GM19467 (cell line): ENCODE measurements around the gene PYGB.

ENCODE experiments used
- ATAC-seq: cut with Tn5 transposase; IDR thresholded peaks from one replicate; pipeline ENCODE4 v1.9.1; 2021; ENCODE audit warnings: mild to moderate bottlenecking, moderate library complexity; ENCODE audit not compliant: unreplicated experiment

PYGB gene

DNA sequence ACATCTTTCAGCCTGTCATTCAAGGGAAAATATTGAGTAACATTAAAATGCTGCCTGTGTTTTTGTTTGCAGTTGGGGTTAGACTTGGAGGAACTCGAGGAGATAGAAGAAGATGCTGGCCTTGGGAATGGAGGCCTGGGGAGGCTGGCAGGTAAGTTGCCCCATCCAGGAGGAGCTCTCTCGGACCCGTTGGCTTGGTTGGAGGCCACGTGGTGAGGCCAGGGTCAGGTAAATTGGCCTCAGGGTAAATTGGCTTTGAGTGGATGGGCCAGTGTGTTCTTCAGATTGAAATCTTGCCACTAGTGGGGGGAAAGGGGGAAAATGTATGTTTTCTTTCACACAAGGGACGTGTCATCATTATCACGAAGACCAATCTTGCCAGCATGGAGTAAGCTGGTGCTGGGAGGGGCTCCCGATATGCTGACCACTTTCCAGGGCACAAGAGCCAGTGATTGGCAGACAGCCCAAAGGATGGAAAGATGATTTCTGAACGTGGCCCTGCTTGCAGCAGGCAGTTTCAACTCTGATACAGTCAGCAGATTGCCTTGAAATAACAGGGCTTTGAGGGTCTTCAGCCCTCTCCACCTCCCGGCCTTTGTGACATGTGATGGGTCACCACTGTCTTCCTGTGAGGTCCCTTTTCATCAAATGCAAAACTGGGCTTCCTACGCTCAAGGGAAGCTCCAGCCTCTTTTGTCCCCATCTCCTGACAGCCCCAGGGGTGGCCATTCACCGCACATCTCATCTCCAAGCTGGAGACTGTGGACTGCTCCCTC is 21.4 kb downstream of the PYGB start:
- no peak for ATAC-seq

DNA sequence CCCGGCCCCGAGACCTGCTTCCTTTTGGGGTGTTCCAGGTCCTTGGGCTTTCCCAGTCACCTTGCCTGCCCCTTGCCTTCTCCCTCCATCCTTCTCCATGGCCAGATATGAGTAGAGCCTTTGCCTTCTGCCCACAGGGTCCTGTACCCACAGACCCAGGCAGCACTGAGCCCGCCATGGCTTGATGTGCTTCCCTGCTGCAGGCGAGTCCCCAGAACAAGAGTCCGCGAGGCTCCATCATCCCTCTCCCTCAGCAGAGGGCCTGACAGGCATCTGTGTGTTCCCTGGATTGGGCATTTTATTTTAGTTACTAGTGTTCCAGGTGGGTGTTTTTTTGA is 21.9 kb downstream of the PYGB start:
- no peak for ATAC-seq

- no peak for ATAC-seq
Observed at GRCh38 chr20:25270829-25271251, 23.0 kb downstream of the PYGB start.

DNA sequence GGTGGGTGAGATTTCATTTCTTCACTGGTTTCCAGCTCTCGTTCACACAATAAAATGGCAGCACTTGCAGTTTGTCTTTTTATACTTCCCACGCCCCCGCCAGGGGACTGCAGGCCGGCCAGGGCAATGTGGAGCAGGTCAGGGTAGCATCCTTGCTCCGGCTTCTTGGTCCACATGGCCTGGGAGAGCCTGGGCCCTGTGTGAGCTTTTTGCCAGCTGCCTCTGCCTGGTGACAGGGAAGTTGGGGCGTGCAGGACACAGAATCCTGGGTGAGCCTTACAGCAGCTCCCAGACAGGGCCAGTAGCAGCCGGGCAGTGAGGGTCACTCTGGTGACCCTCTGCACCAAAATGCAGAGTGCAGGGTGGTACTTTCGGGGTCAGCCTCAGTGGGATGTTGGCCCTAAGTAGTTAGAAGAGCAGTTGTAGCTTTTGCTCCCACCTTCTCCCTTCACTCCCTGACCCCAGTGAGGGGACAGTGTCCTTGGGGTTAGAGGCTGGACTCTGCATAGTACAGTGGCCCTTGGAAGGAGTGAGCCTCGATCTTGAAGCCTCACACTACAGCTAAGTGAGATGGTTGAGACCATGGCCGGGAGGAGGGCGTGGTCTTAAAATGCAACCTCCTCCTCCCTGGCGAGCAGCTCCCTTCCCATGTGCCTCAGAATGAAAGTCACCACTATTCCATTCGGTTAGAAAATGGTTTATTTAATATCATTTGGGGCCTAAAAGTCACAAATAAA is 23.8 kb downstream of the PYGB start:
- ATAC-seq: no peak

DNA sequence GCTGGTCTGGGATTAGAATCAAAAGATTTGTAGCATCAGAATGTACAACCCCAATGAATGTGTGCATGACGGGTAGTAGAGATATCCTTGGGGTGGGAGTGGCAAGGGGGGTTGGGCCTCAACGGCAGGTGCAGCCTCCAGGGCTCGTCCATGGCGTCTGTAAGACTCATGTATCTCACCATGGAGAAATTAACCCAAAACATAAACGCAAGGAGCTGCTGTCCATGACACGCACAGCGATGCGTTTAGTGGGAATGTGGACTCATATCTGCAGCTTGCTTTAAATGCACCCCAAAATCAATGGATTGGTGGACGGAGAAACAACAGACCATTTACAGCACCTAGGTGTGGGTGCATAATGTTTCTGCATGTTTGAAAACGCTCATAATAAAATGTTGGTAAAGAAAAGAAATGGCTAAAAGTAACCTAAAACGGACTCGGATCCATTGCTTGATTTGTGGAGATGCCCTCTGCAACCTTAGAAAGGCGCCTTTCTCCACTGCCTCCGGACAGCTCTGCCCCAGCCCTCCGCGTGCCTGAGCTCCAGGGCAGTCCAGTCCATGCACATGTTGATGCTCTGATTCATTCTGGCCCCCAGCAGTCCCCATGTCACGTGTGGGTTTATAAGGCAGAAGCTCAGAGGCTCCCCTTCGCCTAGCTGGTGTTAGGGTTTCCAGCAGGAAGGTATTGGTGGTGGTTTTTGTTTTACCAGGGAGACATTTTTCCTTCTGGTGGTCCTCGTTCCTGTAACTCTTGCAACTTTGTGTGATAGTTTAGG is 24.5 kb downstream of the PYGB start:
- ATAC-seq: no peak

- ATAC-seq: no peak
Observed at GRCh38 chr20:25273046-25273445, 25.2 kb downstream of the PYGB start.

DNA sequence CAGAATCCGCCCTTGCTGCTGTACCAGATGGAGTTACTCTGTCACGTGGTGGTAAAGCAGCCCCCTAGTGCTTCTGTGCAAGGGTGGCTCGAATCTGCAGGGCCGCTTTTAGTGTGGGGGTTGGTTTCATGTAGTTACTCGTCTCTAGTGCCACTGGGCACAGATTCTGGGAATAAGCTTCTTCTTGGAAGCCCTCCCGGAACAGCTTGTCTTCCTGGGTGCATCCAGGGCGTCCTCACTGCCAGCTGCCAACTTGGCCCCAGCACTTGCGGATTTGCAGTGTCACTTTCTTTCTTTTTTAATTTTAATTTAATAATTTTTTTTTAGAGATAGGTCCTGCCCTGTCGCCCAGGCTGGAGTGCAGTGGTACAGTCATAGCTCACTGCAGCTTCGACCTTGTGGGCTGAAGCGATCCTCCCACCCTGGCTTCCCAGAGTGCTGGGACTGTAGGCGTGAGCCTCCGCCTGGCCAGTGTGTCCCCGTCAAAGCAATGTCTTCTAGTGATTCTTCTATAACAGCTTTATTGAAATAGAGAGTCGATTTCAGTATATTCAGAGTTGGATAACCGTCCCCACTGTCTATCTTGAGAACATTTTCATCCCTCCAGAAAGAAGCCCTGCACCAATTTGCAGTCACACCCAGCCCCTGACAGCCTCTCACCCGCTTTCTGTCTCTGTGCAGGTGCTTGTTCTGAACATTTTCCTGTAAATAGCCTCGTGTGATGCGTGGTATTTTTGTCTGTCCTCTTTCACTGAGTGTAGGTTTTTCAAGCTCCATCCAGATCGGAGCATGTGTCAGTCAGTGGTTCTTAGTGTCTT is 25.9 kb downstream of the PYGB start:
- ATAC-seq: no peak

DNA sequence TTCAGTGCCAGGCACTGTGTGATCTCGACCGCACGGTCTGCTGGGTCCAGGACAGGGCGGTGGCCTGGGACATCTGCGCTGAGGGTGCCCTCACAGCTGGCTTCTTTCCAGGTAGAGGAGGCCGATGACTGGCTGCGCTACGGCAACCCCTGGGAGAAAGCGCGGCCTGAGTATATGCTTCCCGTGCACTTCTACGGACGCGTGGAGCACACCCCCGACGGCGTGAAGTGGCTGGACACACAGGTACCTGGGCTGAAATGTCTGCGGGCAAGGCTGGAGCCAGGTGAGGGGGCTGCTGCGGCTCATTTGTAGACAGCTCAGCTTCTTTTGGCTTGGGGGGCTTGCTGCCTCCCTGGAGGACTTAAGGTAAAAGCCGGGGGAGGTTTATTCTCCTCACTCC is 26.6 kb downstream of the PYGB start:
- no peak for ATAC-seq

DNA sequence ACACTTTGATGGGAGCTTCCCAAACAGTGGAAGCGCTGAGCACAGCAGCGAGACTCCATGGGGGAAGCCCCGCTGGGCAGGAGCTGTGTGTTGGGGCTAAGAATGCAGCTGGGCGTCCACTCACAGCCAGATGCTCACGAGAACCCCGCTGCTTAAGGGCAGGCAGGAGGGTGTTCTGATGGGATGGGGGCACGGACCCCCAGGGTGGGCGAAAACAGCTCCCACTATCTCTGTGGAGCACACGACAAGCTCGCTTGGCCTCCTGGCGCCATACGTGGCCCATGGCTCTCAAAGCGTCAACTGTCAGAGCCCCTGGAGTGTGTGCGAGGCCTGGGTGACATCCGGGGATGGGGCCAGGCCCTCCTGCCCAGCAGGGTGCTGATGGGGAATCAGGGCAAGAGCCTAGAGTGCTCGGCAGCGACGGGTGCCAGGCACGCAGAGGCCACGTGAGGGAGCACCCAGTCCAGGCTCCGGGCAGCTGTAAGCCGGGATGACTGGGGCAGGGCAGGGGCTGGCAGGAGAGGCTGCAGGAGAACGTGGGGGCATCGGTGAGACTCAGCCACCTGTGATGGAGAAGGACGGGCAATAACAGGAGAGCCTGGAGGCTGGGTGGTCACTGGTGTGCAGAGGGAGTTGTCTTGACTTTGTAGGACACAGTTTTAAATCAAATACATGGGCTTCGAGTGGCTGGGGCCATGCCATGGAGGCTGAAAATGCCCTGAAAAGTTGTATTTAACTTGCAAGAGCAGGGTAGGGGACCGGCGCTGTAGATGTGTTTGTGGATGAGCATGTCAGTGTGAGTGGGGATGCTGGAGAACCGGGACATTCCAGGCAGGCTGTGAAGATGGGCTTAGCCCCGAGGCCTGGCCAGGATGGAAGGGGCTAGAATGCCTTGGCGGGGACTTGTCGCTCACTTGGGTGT is 27.3 kb downstream of the PYGB start:
- no peak for ATAC-seq

GRCh38 chr20:25275813-25276532 is 28.1 kb downstream of the PYGB start:
- no peak for ATAC-seq

DNA sequence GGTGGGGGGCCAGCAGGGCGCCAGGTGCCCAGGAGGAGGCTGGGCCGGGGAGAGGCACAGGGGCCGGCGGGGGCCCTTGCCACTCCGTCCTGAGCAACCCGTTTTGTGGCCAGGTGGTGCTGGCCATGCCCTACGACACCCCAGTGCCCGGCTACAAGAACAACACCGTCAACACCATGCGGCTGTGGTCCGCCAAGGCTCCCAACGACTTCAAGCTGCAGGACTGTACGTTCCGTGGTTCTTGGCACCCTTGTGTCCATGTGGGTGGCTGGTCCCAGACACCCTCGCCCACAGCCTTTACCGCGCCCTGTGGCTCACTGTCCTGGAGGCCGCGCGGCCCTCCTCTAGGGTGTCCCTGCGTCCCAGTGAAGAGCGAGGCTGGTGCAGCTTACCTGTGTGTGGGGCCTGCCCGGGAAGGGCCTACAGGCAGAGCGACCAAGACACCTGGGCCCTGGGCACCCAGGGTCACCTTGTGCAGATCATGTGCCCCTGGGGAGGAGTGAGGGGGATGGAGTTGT is 28.7 kb downstream of the PYGB start:
- ATAC-seq: no peak

DNA sequence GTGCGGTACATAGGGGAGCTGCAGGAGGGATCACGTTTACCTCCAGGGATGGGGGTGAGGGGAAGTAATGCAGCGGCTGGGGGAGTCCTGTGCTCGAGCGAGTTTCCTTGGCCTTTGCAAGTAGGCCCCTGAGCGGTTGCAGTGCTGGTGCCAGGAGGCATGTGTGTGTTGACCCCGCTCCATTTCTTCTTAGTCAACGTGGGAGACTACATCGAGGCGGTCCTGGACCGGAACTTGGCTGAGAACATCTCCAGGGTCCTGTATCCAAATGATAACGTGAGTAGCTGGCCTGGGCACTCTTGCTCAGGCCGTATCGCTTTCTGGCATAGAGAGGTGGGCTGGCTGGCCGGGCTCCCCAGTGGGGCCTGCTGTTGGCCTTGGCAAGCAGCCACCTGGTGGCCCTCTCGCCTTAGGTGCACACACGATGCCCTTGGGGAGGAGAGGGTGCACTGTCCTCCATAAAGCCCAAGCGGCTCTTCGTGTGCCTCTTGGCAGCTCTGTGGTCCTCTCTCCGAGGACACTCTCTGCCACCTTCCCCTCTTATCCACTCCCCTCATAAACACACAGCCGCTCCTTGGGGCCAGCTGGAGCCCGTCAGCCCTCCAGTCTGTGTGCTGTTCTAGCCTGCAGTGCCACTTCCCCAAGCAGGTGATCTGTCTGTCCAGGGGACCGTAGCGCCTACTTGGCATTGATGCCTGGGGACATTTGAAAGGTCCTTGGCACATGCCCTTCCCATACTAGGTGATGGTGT is 29.3 kb downstream of the PYGB start:
- ATAC-seq: no peak

- no peak for ATAC-seq
Observed at GRCh38 chr20:25277941-25278521, 30.1 kb downstream of the PYGB start.

- ATAC-seq: no peak
Observed at GRCh38 chr20:25278636-25279361, 30.9 kb downstream of the PYGB start.

- no peak for ATAC-seq
Observed at GRCh38 chr20:25279403-25279802, 31.5 kb downstream of the PYGB start.

GRCh38 chr20:25280051-25280573 is 32.2 kb downstream of the PYGB start:
- no peak for ATAC-seq
